Stomach (tissue), 4 donors: ENCODE measurements around the gene ARID5B.

Experiments
- CTCF ChIP-seq, 7 experiments: fragments of 450-650 bp in 4 of 7; fragments of 200-600 bp in 3 of 7; sonication (generic) in 3 of 7; IDR thresholded peaks; one replicate each; pipeline ENCODE4 v1.5.1; 2016 to 2019; ENCODE audit warnings: antibody characterized with exemption in 7 of 7, control low read depth in 2 of 7, mild to moderate bottlenecking in 1 of 7
- POLR2A ChIP-seq, 4 donors: fragments of 450-650 bp; IDR thresholded peaks; one replicate each; pipeline ENCODE4 v1.6.1; 2016; ENCODE audit warnings: antibody characterized with exemption in 4 of 4, control low read depth in 2 of 4, mild to moderate bottlenecking in 1 of 4, moderate library complexity in 1 of 4

- TF ChIP-seq POLR2A (IDR thresholded peaks at IDR 0.05) = no peak
- TF ChIP-seq CTCF (IDR thresholded peaks at IDR 0.05) = no peak
These were observed 56.8 kb downstream of the ARID5B start for GRCh38 chr10:61958311-61958710.
